Spleen (tissue), 7 donors: ENCODE data around the gene TMEM109.

ENCODE experiments used
- POLR2AphosphoS5 ChIP-seq, 3 donors: sonication (generic); formaldehyde crosslinking; IDR thresholded peaks; one replicate each; pipeline ENCODE4 v1.5.1; 2017; ENCODE audit warnings: antibody characterized with exemption in 3 of 3
- TF ChIP-seq, protein P1 (sequence below), 11 experiments: fragments of 200-600 bp in 7 of 11; fragments of 450-650 bp in 4 of 11; sonication (generic) in 4 of 11; IDR thresholded peaks in 8 of 11; conservative IDR thresholded peaks in 3 of 11; 1 replicate in 7 of 11; 2 replicates in 4 of 11; pipeline versions ENCODE4 v1.4.0 to v1.8.0; 2016 to 2021; ENCODE audit warnings: antibody characterized with exemption in 11 of 11, inconsistent platforms in 4 of 11, mild to moderate bottlenecking in 1 of 11
- donor health status: DM: no; HTN: no; CAD: no; lungs with moderate emphysema.
- donor health status: DM: no; HTN: no; CAD: no.
- donor health status: DM: no; HTN: no; CAD: no.

- TF ChIP-seq, protein P1, sequence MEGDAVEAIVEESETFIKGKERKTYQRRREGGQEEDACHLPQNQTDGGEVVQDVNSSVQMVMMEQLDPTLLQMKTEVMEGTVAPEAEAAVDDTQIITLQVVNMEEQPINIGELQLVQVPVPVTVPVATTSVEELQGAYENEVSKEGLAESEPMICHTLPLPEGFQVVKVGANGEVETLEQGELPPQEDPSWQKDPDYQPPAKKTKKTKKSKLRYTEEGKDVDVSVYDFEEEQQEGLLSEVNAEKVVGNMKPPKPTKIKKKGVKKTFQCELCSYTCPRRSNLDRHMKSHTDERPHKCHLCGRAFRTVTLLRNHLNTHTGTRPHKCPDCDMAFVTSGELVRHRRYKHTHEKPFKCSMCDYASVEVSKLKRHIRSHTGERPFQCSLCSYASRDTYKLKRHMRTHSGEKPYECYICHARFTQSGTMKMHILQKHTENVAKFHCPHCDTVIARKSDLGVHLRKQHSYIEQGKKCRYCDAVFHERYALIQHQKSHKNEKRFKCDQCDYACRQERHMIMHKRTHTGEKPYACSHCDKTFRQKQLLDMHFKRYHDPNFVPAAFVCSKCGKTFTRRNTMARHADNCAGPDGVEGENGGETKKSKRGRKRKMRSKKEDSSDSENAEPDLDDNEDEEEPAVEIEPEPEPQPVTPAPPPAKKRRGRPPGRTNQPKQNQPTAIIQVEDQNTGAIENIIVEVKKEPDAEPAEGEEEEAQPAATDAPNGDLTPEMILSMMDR (IDR thresholded peaks at IDR 0.05 in 8 of 11, conservative IDR thresholded peaks at IDR 0.05 in 3 of 11): no peak
- TF ChIP-seq POLR2AphosphoS5 (IDR thresholded peaks at IDR 0.05): no peak
Observed at GRCh38 chr11:60959431-60959830, 45.5 kb downstream of the TMEM109 start.
